GM18870 (cell line): ENCODE results near the gene SNTG2.
"Not testable (repeated sequence)": the region's sequence is repeated elsewhere in the genome, so short reads cannot be mapped to it uniquely, and the experiment has no call there.

Experiments
- ATAC-seq: cut with Tn5 transposase; IDR thresholded peaks from one replicate; pipeline ENCODE4 v1.9.1; 2021; ENCODE audit warnings: moderate library complexity; ENCODE audit not compliant: unreplicated experiment

SNTG2 gene

GRCh38 chr2:1088192-1088860, 137.7 kb downstream of the SNTG2 start:
- no peak for ATAC-seq

- ATAC-seq, result no peak
Observed at GRCh38 chr2:1088940-1089339, 138.3 kb downstream of the SNTG2 start.

- no peak for ATAC-seq
Observed at GRCh38 chr2:1091895-1092585, 141.4 kb downstream of the SNTG2 start.

DNA sequence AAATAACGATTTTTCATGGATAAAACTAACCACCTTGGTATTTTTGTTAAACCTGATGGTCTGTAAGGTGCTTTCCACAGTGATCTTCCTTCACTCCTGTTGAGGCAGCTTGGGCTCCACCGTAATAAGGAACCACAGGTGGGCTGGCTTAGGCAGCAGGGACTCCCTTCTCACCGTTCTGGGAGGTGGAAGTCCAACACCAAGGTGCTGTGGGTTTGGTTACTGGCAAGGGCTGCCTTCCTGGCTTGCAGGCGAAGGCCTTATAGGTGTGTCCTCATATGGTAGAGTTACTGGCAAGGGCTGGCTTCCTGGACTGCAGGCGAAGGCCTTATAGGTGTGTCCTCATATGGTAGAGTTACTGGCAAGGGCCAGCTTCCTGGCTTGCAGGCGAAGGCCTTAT, 143.0 kb downstream of the SNTG2 start:
- ATAC-seq, result not testable (repeated sequence)

DNA sequence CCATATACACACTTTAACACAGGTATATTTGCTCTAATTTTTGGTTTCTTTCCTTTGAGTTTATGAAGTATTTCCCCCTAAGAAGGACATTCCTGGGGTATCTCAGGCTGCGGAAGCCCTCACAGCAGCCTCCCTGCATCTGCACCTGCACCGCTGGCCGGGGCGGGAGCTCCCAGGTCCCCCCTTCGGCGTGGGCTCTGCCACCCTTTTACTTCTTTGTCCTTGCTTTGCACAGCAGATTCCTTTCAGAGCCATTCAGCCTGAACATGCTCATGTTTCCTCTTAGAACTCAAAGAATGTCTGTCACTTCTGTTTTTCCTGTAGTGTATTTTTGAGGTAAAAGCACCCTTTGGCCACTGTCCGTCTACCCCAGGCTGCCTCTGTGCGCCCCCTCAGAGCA, 146.5 kb downstream of the SNTG2 start:
- no peak for ATAC-seq

DNA sequence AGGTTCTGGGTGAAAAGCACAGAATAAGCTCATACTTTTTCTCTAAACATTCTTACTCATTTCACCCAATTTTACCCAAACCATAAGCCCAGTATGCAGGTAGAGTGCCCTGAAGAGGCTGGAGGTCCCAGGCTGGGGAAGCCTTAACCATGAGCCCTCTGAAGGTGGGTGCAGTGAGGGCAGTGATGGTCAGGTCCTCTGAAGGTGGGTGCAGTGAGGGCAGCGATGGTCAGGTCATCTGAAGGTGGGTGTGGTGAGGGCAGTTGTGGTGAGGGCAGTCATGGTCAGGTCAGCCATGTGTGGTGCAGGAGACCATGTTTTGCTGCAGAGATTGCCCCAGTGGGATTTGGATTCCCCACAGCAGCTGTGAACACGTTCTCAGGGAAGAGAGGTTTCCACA, 148.8 kb downstream of the SNTG2 start:
- ATAC-seq, result no peak

GRCh38 chr2:1101011-1101782, 150.5 kb downstream of the SNTG2 start:
- no peak for ATAC-seq

DNA sequence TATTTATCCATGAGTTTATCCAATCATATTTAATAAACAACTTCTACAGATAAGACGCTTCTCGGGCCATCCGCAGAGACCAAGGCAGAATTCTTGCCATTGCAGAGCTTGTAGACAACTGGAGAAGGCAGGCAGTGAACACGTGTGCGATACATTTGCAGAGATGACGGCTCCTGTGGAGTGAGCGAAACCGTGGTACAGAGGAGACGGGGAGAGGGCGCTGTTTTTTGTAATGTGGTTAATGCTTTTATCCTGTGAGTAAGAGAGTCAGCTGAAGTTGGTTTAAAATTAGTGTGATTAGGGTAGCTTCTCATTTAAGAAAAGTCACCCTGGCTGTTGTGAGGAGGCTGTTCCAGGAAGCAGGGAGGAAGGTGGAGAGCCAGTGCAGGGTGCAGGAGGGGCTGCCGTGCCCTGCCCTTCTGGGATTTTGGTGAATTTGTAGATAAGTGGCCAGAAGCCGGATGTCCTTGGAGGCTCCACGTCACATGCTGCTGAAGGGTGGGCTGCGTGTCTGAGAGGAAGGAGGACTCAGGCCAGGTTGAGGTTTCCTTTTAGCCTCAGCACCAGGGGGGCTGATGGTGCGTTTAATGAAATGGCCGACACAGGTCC, 151.4 kb downstream of the SNTG2 start:
- no peak for ATAC-seq

GRCh38 chr2:1104364-1104763, 153.7 kb downstream of the SNTG2 start:
- no peak for ATAC-seq

GRCh38 chr2:1106344-1106743, 155.7 kb downstream of the SNTG2 start:
- not testable (repeated sequence) for ATAC-seq

- ATAC-seq, result no peak
Observed at GRCh38 chr2:1115843-1116539, 165.3 kb downstream of the SNTG2 start.

DNA sequence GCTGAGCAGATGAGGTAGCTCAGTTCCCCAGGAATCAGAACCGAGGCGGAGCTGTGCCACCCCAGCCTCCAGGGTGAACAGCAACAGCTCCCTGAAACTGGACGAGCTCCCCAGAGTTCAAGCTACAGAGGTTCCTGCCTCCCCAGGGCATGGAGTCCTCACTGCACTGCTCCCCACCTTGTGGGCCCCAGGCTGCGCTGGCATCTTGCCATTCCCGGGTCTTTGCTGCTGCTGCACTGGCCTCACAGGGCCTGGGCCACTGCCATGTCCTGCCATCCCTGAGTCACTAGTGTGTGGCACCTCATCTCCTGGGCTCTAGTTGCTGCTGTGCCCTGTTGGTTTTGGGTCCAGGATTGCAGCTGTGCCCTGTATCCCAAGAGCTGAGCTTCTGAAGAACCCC, 166.9 kb downstream of the SNTG2 start:
- no peak for ATAC-seq

DNA sequence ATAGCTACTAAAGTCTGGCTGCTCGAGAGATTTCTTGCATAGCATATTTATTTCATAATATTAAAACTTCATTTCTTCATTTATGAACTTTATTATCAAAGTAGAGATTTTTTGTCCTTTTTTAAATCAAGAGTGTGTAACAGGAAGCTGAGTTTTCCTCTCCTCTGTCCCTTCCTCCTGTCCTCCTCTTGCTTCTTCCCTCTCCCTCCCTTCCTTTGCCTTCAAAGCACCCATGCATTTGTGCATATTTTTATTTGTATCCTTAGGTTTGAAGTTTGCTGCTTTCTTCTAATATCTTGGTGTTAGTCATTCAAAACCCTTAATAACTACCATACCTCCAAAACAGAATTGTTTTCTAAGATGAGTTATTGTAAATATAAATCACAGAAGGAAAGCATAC, 174.6 kb downstream of the SNTG2 start:
- ATAC-seq, result no peak

DNA sequence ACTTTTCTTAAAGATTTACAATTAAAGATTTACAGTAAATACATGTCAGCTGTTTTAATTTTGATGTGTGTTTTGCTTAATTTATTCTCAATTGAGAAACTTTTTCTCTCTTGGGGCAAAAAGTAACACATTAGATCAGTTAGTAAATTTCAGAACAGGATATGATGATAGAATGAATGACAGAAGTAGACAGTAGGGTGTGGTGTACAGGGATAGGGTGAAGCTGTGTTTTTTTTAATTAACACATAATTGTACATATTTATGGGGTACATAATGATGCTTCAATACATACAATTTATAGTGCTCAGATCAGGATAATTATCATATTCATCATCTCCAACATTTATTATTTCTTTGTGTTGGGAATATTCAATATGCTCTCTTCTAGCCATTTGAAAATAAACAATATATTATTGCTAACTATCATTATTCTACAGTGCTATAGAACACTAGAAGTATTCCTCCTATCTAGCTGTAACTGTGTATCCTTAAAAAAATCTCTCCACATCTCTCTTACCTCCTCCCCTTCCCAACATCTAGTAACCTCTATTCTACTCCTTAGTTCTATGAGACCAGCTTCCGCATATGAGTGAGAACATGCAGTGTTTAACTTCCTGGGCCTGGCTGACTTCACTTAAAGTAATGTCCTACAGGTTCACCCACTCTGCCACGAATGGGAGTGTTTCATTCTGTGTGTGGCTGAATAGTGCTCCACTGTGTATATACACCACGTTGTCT, 175.2 kb downstream of the SNTG2 start:
- no peak for ATAC-seq

- no peak for ATAC-seq
Observed at GRCh38 chr2:1129982-1130381, 179.3 kb downstream of the SNTG2 start.

DNA sequence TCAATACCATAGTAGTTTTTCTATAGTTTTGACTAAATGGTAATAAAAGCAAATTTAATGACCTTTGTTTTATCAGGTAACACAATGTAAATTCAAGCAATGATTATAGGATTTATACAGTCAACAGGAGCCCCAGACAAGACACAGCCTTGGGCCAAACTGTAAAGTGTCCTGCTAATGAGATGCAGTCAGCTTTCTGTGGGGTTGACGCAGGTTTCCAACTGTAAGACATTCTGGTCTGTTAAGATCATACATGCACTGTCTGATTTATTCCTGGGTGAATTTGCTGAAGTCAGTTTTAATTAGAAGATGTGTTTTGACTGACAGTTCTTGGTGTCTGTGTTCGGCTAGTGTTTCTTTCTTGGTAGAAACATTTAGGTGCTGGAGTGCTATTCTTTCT, 180.3 kb downstream of the SNTG2 start:
- no peak for ATAC-seq

DNA sequence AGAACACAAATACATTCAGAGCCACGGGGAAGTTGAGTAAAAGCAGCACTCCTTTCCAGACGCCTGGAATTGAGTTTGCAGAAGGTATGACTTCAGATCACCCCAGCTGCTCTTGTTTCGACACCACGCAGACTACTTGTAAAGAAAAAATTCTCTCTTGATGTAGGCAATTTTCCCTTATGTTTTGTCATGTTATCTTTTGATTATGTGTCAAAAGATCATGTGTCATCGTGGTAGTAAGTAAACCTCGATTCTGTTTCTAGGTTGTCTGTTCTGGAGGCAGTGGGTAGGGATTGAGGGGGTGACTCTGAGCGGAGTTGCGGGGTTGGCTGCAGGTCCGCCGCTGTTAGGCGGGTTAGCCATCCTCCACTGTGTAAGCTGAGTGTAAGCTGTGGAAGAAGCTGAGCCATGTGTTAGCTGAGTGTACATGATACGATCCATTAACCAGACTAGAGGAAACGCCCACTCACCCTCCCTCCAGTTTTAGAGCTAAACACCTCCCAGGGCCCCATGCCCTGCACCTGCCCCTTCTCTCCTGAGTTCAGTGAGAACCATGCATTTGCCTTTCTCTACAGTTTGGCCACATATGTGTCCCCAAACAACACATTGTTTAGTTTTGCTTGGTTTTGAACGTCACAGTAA, 181.8 kb downstream of the SNTG2 start:
- ATAC-seq, result no peak

DNA sequence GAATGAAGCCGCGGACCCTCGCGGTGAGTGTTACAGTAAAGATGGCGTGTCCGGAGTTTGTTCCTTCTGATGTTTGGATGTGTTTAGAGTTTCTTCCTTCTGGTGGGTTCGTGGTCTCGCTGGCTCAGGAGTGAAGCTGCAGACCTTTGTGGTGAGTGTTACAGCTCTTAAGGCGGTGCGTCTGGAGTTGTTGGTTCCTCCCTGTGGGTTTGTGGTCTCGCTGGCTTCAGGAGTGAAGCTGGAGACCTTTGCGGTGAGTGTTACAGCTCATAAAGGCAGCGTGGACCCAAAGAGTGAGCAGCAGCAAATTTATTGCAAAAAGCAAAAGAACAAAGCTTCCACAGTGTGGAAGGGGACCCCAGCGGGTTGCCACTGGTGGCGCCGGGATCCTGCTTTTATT, 183.2 kb downstream of the SNTG2 start:
- ATAC-seq, result not testable (repeated sequence)

DNA sequence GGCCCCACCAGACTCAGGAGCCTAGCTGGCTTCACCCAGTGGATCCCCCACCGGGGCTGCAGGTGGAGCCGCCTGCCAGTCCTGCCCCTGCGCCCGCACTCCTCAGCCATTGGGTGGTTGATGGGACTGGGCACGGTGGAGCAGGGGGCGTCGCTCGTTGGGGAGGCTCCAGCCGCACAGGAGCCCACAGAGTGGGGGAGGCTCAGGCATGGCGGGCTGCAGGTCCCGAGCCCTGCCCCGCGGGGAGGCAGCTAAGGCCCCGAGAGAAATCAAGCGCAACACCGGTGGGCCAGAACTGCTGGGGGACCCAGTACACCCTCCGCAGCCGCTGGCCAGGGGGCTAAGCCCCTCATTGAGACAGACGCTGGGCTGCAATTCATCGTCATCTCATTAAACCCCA, 184.0 kb downstream of the SNTG2 start:
- ATAC-seq, result no peak

DNA sequence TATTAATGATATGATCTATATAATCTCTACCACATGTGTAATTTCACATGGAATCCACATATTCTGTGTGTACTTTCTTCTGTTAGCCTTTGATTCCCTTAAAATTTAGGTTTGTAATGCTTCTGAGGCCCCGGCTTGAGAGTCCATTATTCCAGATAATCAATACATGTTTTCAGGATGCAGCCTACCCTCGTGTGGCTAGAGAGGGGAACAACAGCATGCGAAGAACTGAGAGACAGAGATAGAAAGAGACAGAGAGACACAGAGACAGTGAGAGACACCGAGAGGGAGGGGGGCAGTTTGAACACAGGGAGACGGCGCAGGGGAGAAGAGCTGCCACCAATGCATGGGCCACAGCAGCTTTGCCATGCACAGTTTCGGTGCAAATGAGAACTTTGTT, 185.4 kb downstream of the SNTG2 start:
- no peak for ATAC-seq
